ENCODE results near the gene IDS.

- TF ChIP-seq CTCF (IDR thresholded peaks at IDR 0.05) = no peak
- no peak for TF ChIP-seq POLR2AphosphoS5 (IDR thresholded peaks at IDR 0.05; ENCODE audit: low read depth, low read length)
- TF ChIP-seq TCF7L2 (IDR thresholded peaks at IDR 0.05; ENCODE audit: low read depth, low read length) = no peak
- TF ChIP-seq SIN3A (IDR thresholded peaks at IDR 0.05; ENCODE audit: borderline replicate concordance, insufficient read depth, low read depth, low read length) = no peak
These were observed 1.2 kb upstream of the IDS start for GRCh38 chrX:149506349-149506748.

All from Panc1 (cell line).